ENCODE results near the gene KCNMA1. TPM values are rescaled to one million over a fixed set of nuclear protein-coding genes. Genes with fewer than 3 reads are reported as not detected.

Gene KCNMA1
- total and polyA plus RNA-seq, 4 experiments from 2014 or later = 0.26 TPM; not detected in 3

DNA sequence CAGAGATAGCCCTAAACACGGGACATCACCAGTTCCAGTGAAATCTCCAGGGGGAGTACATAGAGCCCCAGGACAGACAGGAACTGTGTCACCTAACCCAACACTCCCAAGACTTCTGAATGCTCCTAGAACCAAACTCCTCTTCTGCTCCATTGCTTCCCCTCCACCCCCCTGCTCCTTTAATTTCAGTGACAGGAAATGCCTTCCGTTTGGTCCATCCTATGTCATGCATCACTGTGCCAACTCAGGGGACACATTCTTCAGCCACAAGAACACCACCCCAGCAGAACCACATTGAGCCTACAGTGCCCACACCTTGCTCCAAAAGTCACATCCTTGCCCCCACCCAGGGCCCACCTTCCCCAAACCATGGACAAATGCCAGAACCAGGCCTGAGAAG, 100.5 kb downstream of the KCNMA1 start:
- intact Hi-C loops (cut with micrococcal nuclease) = no loop called here
- H3K27ac Mint-ChIP-seq = no peak overlapping the region
- no peak overlapping the region for H3K27ac ChIP-seq (ENCODE audit: low read depth, low read length)
- ChIA-PET POLR2A (ENCODE audit: partially characterized antibody) (no interaction called here), CTCF (ENCODE audit: partially characterized antibody) (no interaction called here)
- DNase-seq = no peak
- H3K9me3 ChIP-seq (ENCODE audit: control insufficient read depth in 1 of 2, low read length in 2 of 2) = no peaks in the 10 kb centered on the region
- H3K36me3 Mint-ChIP-seq = no peaks in the 10 kb centered on the region
- H3K9me3 Mint-ChIP-seq = peaks cover 0 to 6% (median 0%) of the 10 kb centered on the region in 8 donors
- H3K4me1 Mint-ChIP-seq = no peaks in the 10 kb centered on the region
- peaks cover 0 to 3% of the 10 kb centered on the region in 2 donors for H3K27me3 Mint-ChIP-seq
- H3K36me3 ChIP-seq (ENCODE audit: insufficient read depth, low read length) = no peaks in the 10 kb centered on the region
- H3K4me1 ChIP-seq (ENCODE audit: insufficient read depth, low read length) = no peaks in the 10 kb centered on the region
- no peaks in the 10 kb centered on the region for H3K27me3 ChIP-seq (ENCODE audit: insufficient read depth, low read length)
- no peak overlapping the region for H3K4me3 ChIP-seq (ENCODE audit: low read length in 2 of 2)
- H3K4me3 Mint-ChIP-seq = no peak overlapping the region

DNA sequence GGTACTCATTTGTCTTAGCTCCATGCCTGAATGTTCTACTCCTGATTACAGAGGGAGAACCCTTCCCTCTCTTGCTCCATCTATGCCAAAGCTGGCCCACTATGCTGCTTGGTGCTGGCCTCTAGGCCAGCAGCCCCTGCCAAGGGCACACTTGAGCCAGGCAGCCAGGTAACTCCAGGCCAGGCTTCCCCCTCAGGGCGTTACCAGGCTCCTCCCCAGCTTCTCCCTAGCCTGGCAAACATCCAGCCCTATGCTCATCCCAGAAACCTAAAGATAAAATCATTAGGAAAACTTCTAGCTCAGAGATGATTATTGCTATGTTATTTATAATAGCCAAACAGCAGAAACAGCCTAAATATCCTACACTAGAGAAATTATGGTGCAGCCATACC, 103.7 kb downstream of the KCNMA1 start:
- Mint-ChIP-seq H3K4me3 (no peak overlapping the region), H3K27me3 (peaks cover 0 to 3% of the 10 kb centered on the region in 2 donors), H3K9me3 (no peaks in the 10 kb centered on the region), H3K36me3 (no peaks in the 10 kb centered on the region), H3K4me1 (no peaks in the 10 kb centered on the region), H3K27ac (peak overlapping the region in 1 of 7 donors; percentile 1)
- H3K27ac ChIP-seq (ENCODE audit: low read depth, low read length) = no peak overlapping the region
- no peaks in the 10 kb centered on the region for H3K4me1 ChIP-seq (ENCODE audit: insufficient read depth, low read length)
- ChIA-PET POLR2A (ENCODE audit: partially characterized antibody) (no interaction called here), CTCF (ENCODE audit: partially characterized antibody) (no interaction called here)
- no peaks in the 10 kb centered on the region for H3K27me3 ChIP-seq (ENCODE audit: insufficient read depth, low read length)
- H3K9me3 ChIP-seq (ENCODE audit: control insufficient read depth in 1 of 2, low read length in 2 of 2) = no peaks in the 10 kb centered on the region
- DNase-seq = no peak
- intact Hi-C loops (cut with micrococcal nuclease) = no loop called here
- no peak overlapping the region for H3K4me3 ChIP-seq (ENCODE audit: low read length in 2 of 2)
- H3K36me3 ChIP-seq (ENCODE audit: insufficient read depth, low read length) = no peaks in the 10 kb centered on the region

DNA sequence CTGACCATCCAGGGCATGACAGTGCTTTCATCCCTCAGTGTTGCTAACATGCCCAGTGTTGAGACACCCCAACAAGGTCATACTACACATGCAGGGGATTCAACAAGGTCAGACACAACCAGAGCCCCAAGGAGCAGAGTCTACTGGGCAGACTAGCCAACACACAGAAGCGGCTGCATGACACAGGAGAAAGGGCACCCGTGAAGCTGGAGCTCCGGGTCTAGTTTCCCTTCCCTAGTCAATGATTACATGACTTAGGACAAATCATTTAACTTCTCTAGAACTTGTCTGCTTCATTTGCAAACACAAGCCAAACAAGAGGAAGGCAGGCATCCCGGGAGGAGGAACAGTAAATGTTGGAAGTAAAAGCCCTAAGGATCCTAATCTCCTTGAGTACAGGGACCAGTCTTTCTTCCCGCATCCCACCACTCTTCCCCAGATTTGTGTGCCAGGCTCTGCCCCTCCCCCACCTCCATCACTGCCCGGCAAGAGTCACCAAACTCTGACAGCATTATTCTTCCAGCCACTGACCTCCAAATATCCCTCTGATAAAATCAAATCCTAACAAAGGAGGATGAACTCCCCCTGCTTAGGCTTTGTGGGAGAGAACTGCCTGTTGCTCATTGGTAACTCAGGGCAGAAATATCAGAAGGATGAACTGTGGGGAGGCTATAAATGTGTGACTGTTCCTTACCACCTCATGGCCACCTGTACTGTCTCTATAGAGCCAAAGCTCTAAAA, 104.3 kb downstream of the KCNMA1 start:
- DNase-seq = no peak
- H3K36me3 Mint-ChIP-seq = no peaks in the 10 kb centered on the region
- ChIA-PET CTCF (ENCODE audit: partially characterized antibody) (no interaction called here), POLR2A (ENCODE audit: partially characterized antibody) (no interaction called here)
- H3K27ac Mint-ChIP-seq = no peak overlapping the region
- H3K9me3 Mint-ChIP-seq = no peaks in the 10 kb centered on the region
- H3K4me3 Mint-ChIP-seq = no peak overlapping the region
- H3K27me3 Mint-ChIP-seq = peaks cover 0 to 3% of the 10 kb centered on the region in 2 donors
- no peak overlapping the region for H3K4me3 ChIP-seq (ENCODE audit: low read length in 2 of 2)
- H3K4me1 Mint-ChIP-seq = no peaks in the 10 kb centered on the region
- intact Hi-C loops (cut with micrococcal nuclease) = no loop called here
- H3K27me3 ChIP-seq (ENCODE audit: insufficient read depth, low read length) = no peaks in the 10 kb centered on the region
- H3K36me3 ChIP-seq (ENCODE audit: insufficient read depth, low read length) = no peaks in the 10 kb centered on the region
- no peak overlapping the region for H3K27ac ChIP-seq (ENCODE audit: low read depth, low read length)
- H3K9me3 ChIP-seq (ENCODE audit: control insufficient read depth in 1 of 2, low read length in 2 of 2) = no peaks in the 10 kb centered on the region
- no peaks in the 10 kb centered on the region for H3K4me1 ChIP-seq (ENCODE audit: insufficient read depth, low read length)

DNA sequence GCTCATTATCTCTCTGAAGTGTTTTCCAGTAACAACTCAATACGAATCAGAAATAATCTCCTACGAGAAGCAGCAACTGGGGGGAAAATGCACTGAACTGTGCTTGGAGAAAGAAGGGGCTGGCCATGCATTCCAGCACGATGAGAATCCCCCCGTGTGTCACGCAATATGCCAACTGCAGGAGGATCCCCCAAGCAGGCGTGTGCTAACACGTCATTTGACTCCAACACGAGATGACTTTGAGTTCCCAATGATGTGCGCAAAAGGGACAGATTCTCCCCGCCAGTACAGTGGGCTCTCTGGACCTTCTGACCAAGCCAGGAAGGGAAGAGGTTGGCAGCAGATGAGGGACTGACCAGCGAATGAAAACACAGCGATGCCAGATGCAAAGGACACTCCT, 105.5 kb downstream of the KCNMA1 start:
- Histone ChIP-seq H3K27me3 (ENCODE audit: insufficient read depth, low read length) (no peaks in the 10 kb centered on the region), H3K4me3 (ENCODE audit: low read length in 2 of 2) (no peak overlapping the region), H3K36me3 (ENCODE audit: insufficient read depth, low read length) (no peaks in the 10 kb centered on the region), H3K9me3 (ENCODE audit: control insufficient read depth in 1 of 2, low read length in 2 of 2) (no peaks in the 10 kb centered on the region), H3K4me1 (ENCODE audit: insufficient read depth, low read length) (no peaks in the 10 kb centered on the region), H3K27ac (ENCODE audit: low read depth, low read length) (no peak overlapping the region)
- intact Hi-C loops (cut with micrococcal nuclease) = no loop called here
- POLR2A ChIA-PET (ENCODE audit: partially characterized antibody) = no interaction called here
- DNase-seq = no peak
- Mint-ChIP-seq H3K9me3 (no peaks in the 10 kb centered on the region), H3K4me3 (no peak overlapping the region), H3K36me3 (no peaks in the 10 kb centered on the region), H3K27ac (no peak overlapping the region), H3K4me1 (no peaks in the 10 kb centered on the region), H3K27me3 (peaks cover 0 to 3% of the 10 kb centered on the region in 2 donors)
- CTCF ChIA-PET (ENCODE audit: partially characterized antibody) = no interaction called here

DNA sequence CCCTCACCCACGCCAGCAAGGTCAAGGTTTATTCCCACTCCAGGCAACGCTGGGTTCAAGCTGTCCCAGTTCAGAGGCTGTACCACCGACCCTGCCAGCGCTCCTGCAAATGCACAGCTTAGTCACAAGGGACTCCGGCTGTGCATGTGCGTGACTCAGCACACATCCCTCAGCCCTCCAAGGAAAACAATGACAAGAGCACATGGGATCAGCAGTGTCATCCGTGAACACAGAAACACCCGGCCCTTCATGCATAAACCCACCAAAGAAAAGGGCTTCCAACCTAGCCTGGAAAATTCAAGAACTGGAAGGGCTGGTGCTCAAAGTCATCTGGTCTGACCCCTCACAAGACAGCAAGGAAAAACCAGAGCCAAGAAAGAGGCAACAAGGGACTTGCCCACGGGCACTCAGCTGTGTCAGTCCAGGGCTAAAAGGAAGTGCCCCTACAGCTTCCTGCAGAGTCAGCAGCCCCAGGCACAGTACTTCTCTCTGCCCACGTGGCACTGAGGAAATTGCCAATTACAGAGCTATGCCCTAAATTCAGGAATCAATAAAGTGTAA, 106.1 kb downstream of the KCNMA1 start:
- H3K36me3 Mint-ChIP-seq = no peaks in the 10 kb centered on the region
- POLR2A ChIA-PET (ENCODE audit: partially characterized antibody) = no interaction called here
- DNase-seq = no peak

DNA sequence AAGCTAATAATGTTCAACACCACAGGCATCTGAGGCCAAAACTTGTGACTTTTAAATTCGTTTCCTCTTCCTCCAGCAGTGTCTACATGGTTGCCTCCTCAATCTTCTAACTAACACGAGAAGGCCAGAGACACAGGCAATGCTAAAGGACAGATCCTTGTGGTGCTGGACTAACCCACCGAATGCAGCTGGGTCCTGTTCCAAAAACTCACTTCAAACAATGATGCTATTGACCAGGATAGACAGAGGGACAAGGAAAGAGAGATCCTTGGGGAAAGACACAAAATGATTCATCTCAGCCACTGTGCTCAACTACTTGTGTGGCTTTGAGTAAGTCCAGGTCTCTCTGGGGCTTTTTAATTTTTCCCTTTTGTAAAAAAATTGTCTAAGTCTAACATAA, 107.6 kb downstream of the KCNMA1 start:
- Histone ChIP-seq H3K36me3 (ENCODE audit: insufficient read depth, low read length) (no peaks in the 10 kb centered on the region), H3K9me3 (ENCODE audit: control insufficient read depth in 1 of 2, low read length in 2 of 2) (no peaks in the 10 kb centered on the region), H3K27me3 (ENCODE audit: insufficient read depth, low read length) (no peaks in the 10 kb centered on the region), H3K27ac (ENCODE audit: low read depth, low read length) (no peak overlapping the region), H3K4me3 (ENCODE audit: low read length in 2 of 2) (no peak overlapping the region), H3K4me1 (ENCODE audit: insufficient read depth, low read length) (no peaks in the 10 kb centered on the region)
- no peak overlapping the region for H3K4me3 Mint-ChIP-seq
- H3K36me3 Mint-ChIP-seq = no peaks in the 10 kb centered on the region
- H3K9me3 Mint-ChIP-seq = no peaks in the 10 kb centered on the region
- intact Hi-C loops (cut with micrococcal nuclease) = no loop called here
- no peak overlapping the region for H3K27ac Mint-ChIP-seq
- DNase-seq = no peak
- H3K4me1 Mint-ChIP-seq = no peaks in the 10 kb centered on the region
- no peaks in the 10 kb centered on the region for H3K27me3 Mint-ChIP-seq
- CTCF ChIA-PET (ENCODE audit: partially characterized antibody) = no interaction called here
- POLR2A ChIA-PET (ENCODE audit: partially characterized antibody) = no interaction called here

More for the DNA sequence above, 106.1 kb downstream of the KCNMA1 start:
- H3K9me3 Mint-ChIP-seq = no peaks in the 10 kb centered on the region
- no peak overlapping the region for H3K27ac Mint-ChIP-seq
- Histone ChIP-seq H3K27me3 (ENCODE audit: insufficient read depth, low read length) (no peaks in the 10 kb centered on the region), H3K4me1 (ENCODE audit: insufficient read depth, low read length) (no peaks in the 10 kb centered on the region), H3K4me3 (ENCODE audit: low read length in 2 of 2) (no peak overlapping the region), H3K36me3 (ENCODE audit: insufficient read depth, low read length) (no peaks in the 10 kb centered on the region), H3K9me3 (ENCODE audit: control insufficient read depth in 1 of 2, low read length in 2 of 2) (no peaks in the 10 kb centered on the region), H3K27ac (ENCODE audit: low read depth, low read length) (no peak overlapping the region)
- H3K27me3 Mint-ChIP-seq = peaks cover 0 to 3% of the 10 kb centered on the region in 2 donors
- H3K4me1 Mint-ChIP-seq = no peaks in the 10 kb centered on the region
- CTCF ChIA-PET (ENCODE audit: partially characterized antibody) = no interaction called here
- intact Hi-C loops (cut with micrococcal nuclease) = no loop called here
- no peak overlapping the region for H3K4me3 Mint-ChIP-seq

DNA sequence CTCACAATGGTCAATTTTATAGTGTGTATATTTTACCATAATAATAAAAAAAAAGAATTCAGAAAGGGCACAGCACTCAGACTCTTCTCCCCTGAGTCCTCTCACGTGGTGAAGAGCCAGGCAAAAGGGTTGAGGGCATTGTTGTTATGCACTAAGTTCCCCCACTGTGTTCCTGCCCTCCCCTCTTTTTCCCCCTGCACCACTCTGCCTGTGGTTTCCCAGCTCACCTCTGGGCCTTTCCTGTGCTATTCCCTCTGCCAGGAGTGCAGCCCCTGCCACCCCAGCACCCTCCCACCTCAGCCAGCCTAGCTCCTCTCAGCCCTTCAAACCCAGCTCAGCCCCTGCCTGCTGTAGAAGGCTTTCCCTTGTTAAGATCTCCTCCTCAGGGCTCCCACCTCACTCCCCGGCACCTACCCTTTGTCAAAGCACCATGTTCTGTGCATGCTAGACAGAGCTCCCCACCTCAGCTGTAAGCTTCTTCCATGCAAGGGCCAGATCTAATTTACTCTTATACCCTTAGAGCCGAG, 108.5 kb downstream of the KCNMA1 start:
- no peaks in the 10 kb centered on the region for H3K4me1 Mint-ChIP-seq
- CTCF ChIA-PET (ENCODE audit: partially characterized antibody) = no interaction called here
- H3K27ac Mint-ChIP-seq = no peak overlapping the region
- no peaks in the 10 kb centered on the region for H3K27me3 Mint-ChIP-seq
- Histone ChIP-seq H3K4me3 (ENCODE audit: low read length in 2 of 2) (no peak overlapping the region), H3K27me3 (ENCODE audit: insufficient read depth, low read length) (no peaks in the 10 kb centered on the region), H3K27ac (ENCODE audit: low read depth, low read length) (no peak overlapping the region), H3K36me3 (ENCODE audit: insufficient read depth, low read length) (no peaks in the 10 kb centered on the region), H3K4me1 (ENCODE audit: insufficient read depth, low read length) (no peaks in the 10 kb centered on the region), H3K9me3 (ENCODE audit: control insufficient read depth in 1 of 2, low read length in 2 of 2) (no peaks in the 10 kb centered on the region)
- DNase-seq = no peak
- no peaks in the 10 kb centered on the region for H3K9me3 Mint-ChIP-seq
- POLR2A ChIA-PET (ENCODE audit: partially characterized antibody) = no interaction called here
- no peaks in the 10 kb centered on the region for H3K36me3 Mint-ChIP-seq
- H3K4me3 Mint-ChIP-seq = no peak overlapping the region
- intact Hi-C loops (cut with micrococcal nuclease) = no loop called here

Data from CD4-positive, alpha-beta memory T cell (primary cell).